D341Med (cell line): ENCODE results near the gene EGFLAM.

Experiments
- DNase-seq: peaks from one replicate; pipeline ENCODE4 v3.0.0; 2012; ENCODE audit warnings: low spot score

Gene EGFLAM

GRCh38 chr5:38471709-38472108 is 213.3 kb downstream of the EGFLAM start:
- no peak for DNase-seq

- no peak for DNase-seq
These were observed 214.2 kb downstream of the EGFLAM start for GRCh38 chr5:38472541-38472940.

GRCh38 chr5:38473008-38473407 is 214.6 kb downstream of the EGFLAM start:
- DNase-seq: no peak

GRCh38 chr5:38478166-38478565 is 219.8 kb downstream of the EGFLAM start:
- DNase-seq: no peak

- no peak for DNase-seq
These were observed 220.5 kb downstream of the EGFLAM start for GRCh38 chr5:38478878-38479277.

GRCh38 chr5:38479315-38479904 is 221.1 kb downstream of the EGFLAM start:
- DNase-seq: no peak

GRCh38 chr5:38483805-38484398 is 225.5 kb downstream of the EGFLAM start:
- DNase-seq: no peak

GRCh38 chr5:38494175-38494574 is 235.8 kb downstream of the EGFLAM start:
- DNase-seq: no peak

GRCh38 chr5:38494763-38495162 is 236.4 kb downstream of the EGFLAM start:
- DNase-seq: no peak

GRCh38 chr5:38497946-38498345 is 239.6 kb downstream of the EGFLAM start:
- no peak for DNase-seq

- DNase-seq: no peak
These were observed 242.4 kb downstream of the EGFLAM start for GRCh38 chr5:38500573-38501260.

GRCh38 chr5:38506302-38506701 is 247.9 kb downstream of the EGFLAM start:
- no peak for DNase-seq

- no peak for DNase-seq
These were observed 250.8 kb downstream of the EGFLAM start for GRCh38 chr5:38509185-38509584.
